Measurements from ENCODE around the gene SCARB1.
A peak's percentile ranks its signal among the peaks of the same experiment; 100 is the strongest.

The SCARB1 gene

DNA sequence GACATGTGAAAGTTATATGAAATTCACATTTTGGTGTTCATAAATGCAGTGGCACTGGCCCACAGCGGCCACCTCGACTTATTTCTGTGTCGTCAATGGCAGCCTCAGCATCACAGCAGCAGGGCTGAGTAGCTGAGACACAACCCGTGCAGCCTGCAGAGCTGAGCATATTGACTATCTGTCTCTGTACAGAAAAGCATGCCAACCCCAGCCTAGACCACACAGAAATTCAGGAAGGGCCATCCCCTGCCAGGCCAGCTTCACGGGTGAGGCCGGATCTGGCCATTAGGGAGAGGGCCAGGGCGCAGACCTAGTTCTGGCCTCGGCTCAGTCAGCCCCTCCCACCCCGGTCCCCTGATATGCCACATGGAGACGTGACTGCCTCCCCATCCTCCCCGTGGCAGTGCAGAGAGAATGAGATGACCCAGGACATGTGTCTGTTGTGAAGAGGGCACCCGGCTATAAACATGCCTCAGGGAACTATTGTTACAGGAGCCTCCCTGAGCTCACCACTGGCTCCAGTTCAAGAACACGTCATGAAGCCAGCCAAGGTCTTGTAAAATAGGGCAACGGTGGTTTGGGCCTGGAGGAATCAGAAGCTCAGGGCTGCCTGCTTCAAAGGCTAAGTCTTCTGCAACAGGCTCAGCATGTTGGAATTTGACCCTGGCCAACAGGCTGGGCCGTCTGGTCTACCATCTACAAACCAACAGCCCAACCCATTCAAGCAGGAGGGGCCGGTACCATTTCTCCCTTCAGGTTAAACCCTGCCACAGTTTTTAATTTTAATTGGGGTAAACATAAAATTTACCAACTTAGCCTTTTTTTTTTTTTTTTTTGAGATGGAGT, 25.5 kb downstream of the SCARB1 start:
- DNase-seq, result no peak

DNA sequence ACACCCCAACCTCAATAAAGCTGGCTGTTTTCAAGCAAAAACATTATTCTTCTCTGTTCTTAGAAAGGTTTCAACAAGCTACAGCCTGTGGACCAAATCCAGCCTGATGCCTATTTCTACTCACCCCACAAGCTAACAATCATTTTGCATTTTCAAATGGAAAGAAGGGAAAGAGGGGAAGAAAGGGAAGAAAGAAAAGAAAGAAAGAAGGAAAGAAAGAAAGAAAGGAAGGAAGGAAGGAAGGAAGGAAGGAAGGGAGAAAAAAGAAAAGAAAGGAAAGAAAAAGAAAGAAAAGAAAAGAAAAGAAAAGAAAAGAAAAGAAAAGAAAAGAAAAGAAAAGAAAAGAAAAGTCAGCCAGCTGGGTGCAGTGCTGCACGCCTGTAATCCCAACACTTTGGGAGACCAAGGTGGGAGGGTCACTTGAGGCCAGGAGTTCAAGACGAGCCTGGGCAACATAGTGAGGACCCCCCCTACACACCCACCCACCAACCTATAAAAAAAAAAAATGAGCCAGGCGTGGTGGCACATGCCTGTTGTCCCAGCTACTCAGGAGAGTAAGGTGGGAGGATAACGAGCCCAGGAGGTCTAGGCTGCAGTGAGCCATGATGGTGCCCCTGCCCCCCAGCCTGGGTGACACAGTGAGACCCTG, 26.3 kb downstream of the SCARB1 start:
- DNase-seq, result no peak

- DNase-seq, result no peak
Observed at GRCh38 chr12:124836759-124837158, 26.9 kb downstream of the SCARB1 start.

DNA sequence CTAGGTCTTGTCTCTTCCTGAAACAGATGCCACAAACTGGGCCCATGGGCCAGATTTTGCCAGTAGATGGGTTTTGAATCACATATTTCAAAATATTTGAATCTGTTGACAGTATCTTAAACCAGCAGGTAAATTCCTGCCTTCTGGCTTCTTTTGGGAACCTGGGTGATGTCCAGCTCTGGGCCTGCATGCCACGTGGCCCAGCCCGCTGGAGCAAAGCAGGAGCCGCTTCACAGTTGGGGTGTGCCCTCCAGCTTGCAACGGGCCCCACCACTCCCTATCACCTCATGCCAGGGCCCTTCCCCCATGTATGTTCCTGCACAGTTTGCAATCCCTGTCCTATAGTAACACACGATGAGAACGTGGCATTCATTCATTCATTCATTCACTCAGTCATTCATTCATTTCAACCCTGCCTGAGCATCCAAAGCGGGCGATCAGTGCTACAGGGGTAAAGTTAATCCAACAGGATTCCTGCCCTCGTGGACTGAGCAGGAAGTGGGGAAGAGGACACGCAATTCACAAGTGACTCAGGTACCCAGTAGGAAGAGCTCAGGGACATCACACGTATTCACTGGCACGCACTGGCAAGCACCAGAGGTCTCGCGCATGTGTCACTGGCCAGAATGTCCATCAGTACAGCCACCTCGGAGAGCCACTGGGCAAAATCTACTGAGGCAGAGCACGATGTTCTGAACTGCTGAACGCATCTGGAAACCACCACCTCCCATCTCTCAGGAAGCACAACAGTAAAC, 27.8 kb downstream of the SCARB1 start:
- no peak for DNase-seq

- DNase-seq, result no peak
Observed at GRCh38 chr12:124834822-124835221, 28.8 kb downstream of the SCARB1 start.

DNA sequence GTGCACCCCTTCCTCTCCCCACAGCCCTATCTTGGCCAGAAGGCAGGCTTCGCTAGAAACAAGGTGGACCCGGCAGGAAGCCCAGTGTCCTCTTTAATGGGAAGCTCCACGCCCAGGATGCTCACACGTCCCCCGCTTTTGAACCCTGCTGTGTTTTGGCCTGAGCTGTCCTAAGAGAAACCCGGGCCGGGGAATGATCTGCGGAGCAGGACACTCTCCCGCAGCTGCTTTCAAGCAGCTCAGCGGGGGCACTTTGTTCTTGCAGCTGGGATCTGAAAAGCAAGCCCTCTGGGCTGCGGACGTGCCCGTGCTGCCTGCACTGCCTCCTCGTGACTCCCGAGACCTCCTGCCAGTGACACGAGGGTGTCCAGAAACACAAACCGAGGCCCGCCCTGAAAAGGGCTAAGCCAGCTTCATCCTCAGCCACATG, 30.0 kb downstream of the SCARB1 start:
- no peak for DNase-seq

GRCh38 chr12:124832856-124833255, 30.8 kb downstream of the SCARB1 start:
- no peak for DNase-seq

- no peak for DNase-seq
Observed at GRCh38 chr12:124831590-124831989, 32.1 kb downstream of the SCARB1 start.

GRCh38 chr12:124830306-124830705, 33.4 kb downstream of the SCARB1 start:
- no peak for DNase-seq

DNA sequence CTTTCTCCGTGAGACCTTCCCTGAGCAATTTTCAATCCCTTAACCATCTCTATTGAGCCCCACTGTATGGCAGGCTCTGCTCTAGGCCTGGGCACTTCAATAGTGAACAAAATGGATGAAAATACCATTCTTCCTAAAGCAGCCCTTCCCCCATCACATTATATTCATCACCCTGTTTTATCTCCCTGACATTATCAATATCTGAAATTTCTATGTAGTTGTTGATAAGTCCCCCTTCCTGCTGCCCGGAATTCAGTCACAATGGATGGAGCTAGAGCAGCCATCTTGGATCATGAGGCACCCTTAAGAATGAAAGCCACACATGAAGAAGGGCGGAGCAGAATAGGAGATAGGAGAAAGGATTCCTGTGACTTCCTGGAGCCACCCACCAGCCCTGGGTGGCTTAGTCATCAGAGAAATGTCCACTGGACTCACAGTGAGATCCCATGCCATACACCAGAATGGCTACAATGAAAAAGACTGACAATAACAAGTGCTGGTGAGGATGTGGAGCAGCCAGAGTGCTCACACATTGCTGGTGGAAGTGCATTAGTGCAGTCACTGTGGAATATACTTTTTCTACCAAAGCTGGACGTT, 33.9 kb downstream of the SCARB1 start:
- peak in 2 of 3 donors; percentile 36 to 44 for DNase-seq

- DNase-seq, result peak in 2 of 3 donors; percentile 19 to 36
Observed at GRCh38 chr12:124829008-124829707, 34.5 kb downstream of the SCARB1 start.

DNA sequence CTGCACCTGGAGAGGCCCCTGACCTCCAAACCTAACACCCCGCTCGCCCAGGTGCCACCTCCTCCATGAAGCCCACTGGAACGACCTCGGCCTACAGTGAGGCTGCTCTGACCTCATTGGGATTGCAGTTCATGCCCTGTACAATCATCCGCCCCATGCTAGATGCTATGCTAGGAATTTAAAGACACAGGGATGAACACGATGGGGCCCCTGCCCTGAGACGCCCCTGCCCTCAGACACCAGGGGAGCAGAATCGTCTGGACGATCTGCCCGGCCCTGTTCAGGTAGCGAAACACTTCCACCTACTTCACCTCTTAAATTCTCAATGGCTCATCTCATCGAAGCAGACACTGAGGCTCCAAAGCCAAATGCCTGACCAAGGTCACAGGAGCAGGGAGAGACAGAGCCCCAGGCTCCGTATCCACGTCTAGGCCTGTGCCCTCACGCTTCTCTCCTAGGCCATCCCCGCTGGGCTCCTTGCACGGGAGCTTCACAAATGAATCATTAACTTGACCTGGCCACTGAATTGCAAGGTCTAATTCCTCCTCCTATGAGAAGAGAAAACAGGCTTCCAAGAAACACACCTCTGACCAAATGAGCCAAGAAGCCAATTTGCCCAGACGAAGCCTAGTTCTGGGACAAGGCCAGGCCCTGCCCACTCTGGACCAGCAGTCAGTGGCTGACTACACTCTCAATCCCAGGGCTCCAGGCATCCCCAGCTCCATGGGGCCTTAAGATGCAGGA, 35.2 kb downstream of the SCARB1 start:
- DNase-seq, result no peak

DNA sequence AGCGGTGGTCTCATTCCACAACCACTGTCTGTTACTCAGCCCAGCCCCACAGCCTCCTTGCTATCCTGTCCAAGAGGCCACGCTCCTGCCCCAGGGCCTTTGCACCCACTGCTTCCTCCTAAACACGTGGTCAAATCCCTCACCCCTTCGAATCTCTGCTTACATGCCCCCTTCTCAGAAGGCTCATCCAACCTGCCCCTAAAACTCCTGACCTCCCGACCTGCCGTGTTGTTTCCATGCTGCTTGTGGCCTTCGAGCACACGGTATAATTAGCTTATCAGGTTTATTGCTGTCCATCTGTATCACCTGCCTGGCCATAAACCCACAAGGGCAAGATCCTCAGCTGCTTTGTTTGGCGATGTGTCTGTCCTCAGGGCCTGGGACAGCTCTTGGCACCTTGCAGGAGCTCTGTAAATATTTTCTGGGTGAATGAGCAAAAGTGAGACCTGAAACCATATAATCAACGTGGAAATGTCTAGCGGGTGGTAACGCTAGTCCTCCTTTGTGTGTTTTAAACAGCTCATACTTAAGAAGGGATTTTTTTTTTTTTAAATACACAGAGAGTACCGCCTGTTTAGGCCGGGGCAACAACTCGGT, 36.0 kb downstream of the SCARB1 start:
- no peak for DNase-seq

GRCh38 chr12:124824195-124824594, 39.5 kb downstream of the SCARB1 start:
- DNase-seq, result no peak

DNA sequence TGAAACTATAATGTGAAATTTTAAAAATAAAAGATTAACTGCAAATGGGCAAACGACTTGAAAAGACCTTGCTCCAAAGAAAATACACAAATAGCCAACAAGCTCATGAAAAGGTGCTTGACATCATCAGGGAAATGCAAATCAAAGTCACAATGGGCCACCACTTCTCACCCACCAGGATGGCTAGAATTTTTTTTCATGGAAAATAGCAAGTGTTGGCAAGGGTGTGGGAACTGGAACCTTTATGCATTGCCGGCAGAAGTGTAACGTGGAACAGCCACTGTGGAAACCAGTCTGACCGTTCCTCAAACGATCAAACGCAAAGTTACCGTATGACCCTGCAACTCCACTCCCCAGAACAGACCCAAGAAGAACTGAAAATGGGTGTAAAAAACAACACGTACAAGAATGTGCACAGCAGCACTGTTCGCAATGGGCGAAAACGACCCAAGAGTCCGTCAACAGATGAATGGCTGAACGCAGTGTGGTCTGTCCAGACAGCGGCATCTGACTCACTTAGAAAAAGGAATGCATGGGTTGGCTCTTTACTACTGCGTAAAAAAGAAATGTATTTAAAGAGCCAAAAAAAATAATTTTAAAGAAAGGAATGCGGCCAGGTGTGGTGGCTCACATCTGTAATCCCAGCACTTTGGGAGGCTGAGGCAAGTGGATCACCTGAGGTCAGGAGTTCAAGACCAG, 40.2 kb downstream of the SCARB1 start:
- DNase-seq, result no peak

DNA sequence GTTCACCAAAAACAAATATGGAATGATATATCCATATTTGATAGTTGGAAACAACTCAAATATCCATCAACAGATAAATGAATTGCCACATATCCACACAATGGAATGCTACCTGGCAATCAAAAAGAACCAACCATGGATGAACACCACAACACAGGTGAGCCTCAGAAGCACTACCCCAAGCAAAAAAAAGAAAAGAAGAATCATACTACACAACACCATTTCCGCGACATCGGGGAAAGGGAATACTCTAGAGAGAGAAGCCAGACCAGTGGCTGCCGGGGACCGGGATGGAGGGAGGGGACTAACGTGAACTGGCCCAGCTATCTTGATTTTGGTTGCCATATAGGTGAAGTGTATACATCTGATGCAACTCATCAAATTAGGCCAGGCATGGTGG, 41.4 kb downstream of the SCARB1 start:
- DNase-seq, result no peak

GRCh38 chr12:124821252-124822200, 42.1 kb downstream of the SCARB1 start:
- DNase-seq, result no peak

- no peak for DNase-seq
Observed at GRCh38 chr12:124820199-124820598, 43.5 kb downstream of the SCARB1 start.

DNA sequence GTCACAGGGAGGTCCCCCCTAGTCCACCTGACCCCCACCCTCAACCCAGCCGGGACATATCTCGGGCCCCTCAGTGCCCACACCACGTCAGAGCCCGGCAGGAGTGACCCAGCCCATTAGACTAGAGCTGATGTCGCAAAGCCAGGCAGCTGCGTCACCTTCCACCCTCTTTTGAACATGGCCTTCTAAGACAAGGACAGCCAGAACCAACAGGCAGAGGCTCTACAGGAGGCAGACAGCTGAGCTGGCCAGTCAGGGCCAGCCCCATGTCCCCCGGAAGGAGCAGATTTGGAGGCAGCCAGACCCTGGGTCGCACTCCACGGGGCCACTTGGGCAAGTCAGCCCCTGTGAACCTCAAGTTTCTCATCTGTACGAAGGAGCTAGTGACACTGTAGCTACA, 44.1 kb downstream of the SCARB1 start:
- no peak for DNase-seq

DNA sequence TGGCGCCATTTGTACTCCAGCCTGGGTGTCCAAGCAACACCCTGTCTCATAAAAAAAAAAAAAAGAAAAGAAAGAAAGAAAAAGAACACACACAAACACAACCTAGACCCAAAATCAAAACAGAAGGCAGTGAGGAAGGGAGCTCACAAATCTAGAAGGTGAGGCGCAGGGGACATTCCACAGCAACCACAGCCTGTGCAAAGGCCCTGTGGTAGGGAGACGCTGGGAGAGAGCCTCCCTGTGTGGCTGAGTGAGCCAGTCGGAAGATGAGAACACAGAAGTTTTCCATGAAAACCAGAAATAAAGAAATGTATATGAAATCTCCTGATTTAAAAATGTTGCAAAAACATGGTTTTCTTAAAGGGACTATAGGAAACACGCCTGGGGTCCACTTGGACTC, 44.6 kb downstream of the SCARB1 start:
- no peak for DNase-seq
